Stomach smooth muscle (tissue), 2 donors: ENCODE results near the gene DLG5.

Experiments used
- H3K27ac ChIP-seq: one replicate; pipeline ENCODE4 v1.7.0; 2013; ENCODE audit warnings: mild to moderate bottlenecking, low read length, inconsistent platforms
- H3K27me3 ChIP-seq, 2 donors: one replicate each; pipeline ENCODE4 v1.7.0; 2013; ENCODE audit warnings: low read length in 2 of 2; ENCODE audit not compliant: insufficient read depth in 2 of 2, control insufficient read depth in 1 of 2
- H3K36me3 ChIP-seq, 2 donors: one replicate each; pipeline ENCODE4 v1.7.0; 2013; ENCODE audit warnings: low read length in 2 of 2; ENCODE audit not compliant: control insufficient read depth in 2 of 2, insufficient read depth in 2 of 2
- H3K4me1 ChIP-seq: one replicate; pipeline ENCODE4 v1.7.0; 2013; ENCODE audit warnings: low read length; ENCODE audit not compliant: control insufficient read depth, insufficient read depth
- H3K4me3 ChIP-seq, 2 donors: one replicate each; pipeline ENCODE4 v1.7.0; 2013; ENCODE audit warnings: low read length in 2 of 2
- H3K9ac ChIP-seq, 2 donors: one replicate each; pipeline ENCODE4 v1.7.0; 2013; ENCODE audit warnings: low read length in 2 of 2, mild to moderate bottlenecking in 1 of 2
- H3K9me3 ChIP-seq, 2 donors: one replicate each; pipeline ENCODE4 v1.7.0; 2013; ENCODE audit warnings: low read length in 2 of 2; ENCODE audit not compliant: control insufficient read depth in 2 of 2
- donor health status: healthy.
- donor health status: Pancreatic carcinoma.

DLG5 gene

GRCh38 chr10:77854115-77854514, 72.4 kb downstream of the DLG5 start:
- Histone ChIP-seq H3K36me3 (peaks cover 26 to 35% of the 10 kb centered on the region in 2 donors), H3K4me3 (no peak overlapping the region), H3K4me1 (peaks cover 10% of the 10 kb centered on the region), H3K27ac (no peak overlapping the region), H3K27me3 (no peaks in the 10 kb centered on the region), H3K9me3 (no peaks in the 10 kb centered on the region), H3K9ac (no peak overlapping the region)

GRCh38 chr10:77853256-77853655, 73.3 kb downstream of the DLG5 start:
- Histone ChIP-seq H3K9ac (no peak overlapping the region), H3K9me3 (no peaks in the 10 kb centered on the region), H3K27me3 (no peaks in the 10 kb centered on the region), H3K36me3 (peaks cover 26 to 35% of the 10 kb centered on the region in 2 donors), H3K27ac (no peak overlapping the region), H3K4me1 (peaks cover 14% of the 10 kb centered on the region), H3K4me3 (no peak overlapping the region)

- Histone ChIP-seq H3K9me3 (no peaks in the 10 kb centered on the region), H3K27me3 (no peaks in the 10 kb centered on the region), H3K9ac (no peak overlapping the region), H3K4me1 (peaks cover 33% of the 10 kb centered on the region), H3K27ac (peak overlapping the region; percentile 24), H3K36me3 (peaks cover 22 to 28% of the 10 kb centered on the region in 2 donors), H3K4me3 (no peak overlapping the region)
Measured at GRCh38 chr10:77850620-77851231, 75.8 kb downstream of the DLG5 start.

- peak overlapping the region; percentile 24 for H3K27ac ChIP-seq
- peaks cover 22 to 23% of the 10 kb centered on the region in 2 donors for H3K36me3 ChIP-seq
- H3K4me3 ChIP-seq, result no peak overlapping the region
- no peaks in the 10 kb centered on the region for H3K9me3 ChIP-seq
- H3K27me3 ChIP-seq, result no peaks in the 10 kb centered on the region
- no peak overlapping the region for H3K9ac ChIP-seq
- peaks cover 36% of the 10 kb centered on the region for H3K4me1 ChIP-seq
Measured at GRCh38 chr10:77849039-77849664, 77.4 kb downstream of the DLG5 start.

GRCh38 chr10:77846718-77847311, 79.7 kb downstream of the DLG5 start:
- Histone ChIP-seq H3K27ac (peak overlapping the region; percentile 84), H3K9ac (peak overlapping the region; percentile 58 to 66)

GRCh38 chr10:77845451-77845850, 81.1 kb downstream of the DLG5 start:
- peak overlapping the region; percentile 82 for H3K27ac ChIP-seq
- no peak overlapping the region for H3K4me3 ChIP-seq
- H3K4me1 ChIP-seq, result peaks cover 41% of the 10 kb centered on the region
- H3K36me3 ChIP-seq, result peaks cover 28 to 32% of the 10 kb centered on the region in 2 donors
- no peaks in the 10 kb centered on the region for H3K27me3 ChIP-seq
- no peaks in the 10 kb centered on the region for H3K9me3 ChIP-seq
- peak overlapping the region in 1 of 2 donors; percentile 52 for H3K9ac ChIP-seq

More at GRCh38 chr10:77846718-77847311, 79.7 kb downstream of the DLG5 start:
- H3K4me1 ChIP-seq, result peaks cover 43% of the 10 kb centered on the region
- peaks cover 25 to 27% of the 10 kb centered on the region in 2 donors for H3K36me3 ChIP-seq
- H3K4me3 ChIP-seq, result peak overlapping the region; percentile 44 to 52
- H3K27me3 ChIP-seq, result no peaks in the 10 kb centered on the region
- no peaks in the 10 kb centered on the region for H3K9me3 ChIP-seq

- peaks cover 41% of the 10 kb centered on the region for H3K4me1 ChIP-seq
- H3K9ac ChIP-seq, result peak overlapping the region; percentile 21 to 52
- H3K9me3 ChIP-seq, result no peaks in the 10 kb centered on the region
- no peaks in the 10 kb centered on the region for H3K27me3 ChIP-seq
- H3K4me3 ChIP-seq, result no peak overlapping the region
- peaks cover 28 to 33% of the 10 kb centered on the region in 2 donors for H3K36me3 ChIP-seq
- peak overlapping the region; percentile 82 for H3K27ac ChIP-seq
Measured at GRCh38 chr10:77844713-77845445, 81.7 kb downstream of the DLG5 start.

GRCh38 chr10:77844177-77844576, 82.4 kb downstream of the DLG5 start:
- Histone ChIP-seq H3K9ac (peak overlapping the region in 1 of 2 donors; percentile 21), H3K27me3 (no peaks in the 10 kb centered on the region), H3K4me1 (peaks cover 42% of the 10 kb centered on the region), H3K4me3 (no peak overlapping the region), H3K27ac (peak overlapping the region; percentile 82), H3K36me3 (peaks cover 28 to 36% of the 10 kb centered on the region in 2 donors), H3K9me3 (no peaks in the 10 kb centered on the region)

GRCh38 chr10:77843264-77843663, 83.3 kb downstream of the DLG5 start:
- no peaks in the 10 kb centered on the region for H3K9me3 ChIP-seq
- H3K4me1 ChIP-seq, result peaks cover 47% of the 10 kb centered on the region
- peaks cover 30 to 36% of the 10 kb centered on the region in 2 donors for H3K36me3 ChIP-seq
- H3K9ac ChIP-seq, result no peak overlapping the region
- H3K4me3 ChIP-seq, result no peak overlapping the region
- no peaks in the 10 kb centered on the region for H3K27me3 ChIP-seq
- peak overlapping the region; percentile 82 for H3K27ac ChIP-seq

GRCh38 chr10:77842652-77843212, 83.8 kb downstream of the DLG5 start:
- H3K9me3 ChIP-seq, result no peaks in the 10 kb centered on the region
- peaks cover 50% of the 10 kb centered on the region for H3K4me1 ChIP-seq
- H3K27me3 ChIP-seq, result no peaks in the 10 kb centered on the region
- no peak overlapping the region for H3K4me3 ChIP-seq
- no peak overlapping the region for H3K27ac ChIP-seq
- peaks cover 30 to 36% of the 10 kb centered on the region in 2 donors for H3K36me3 ChIP-seq
- H3K9ac ChIP-seq, result no peak overlapping the region
